CD4-positive, alpha-beta T cell treated with Interleukin-10 for 1 hour (primary cell): ENCODE data around the gene ZNF580.

Experiments used
- DNase-seq: peaks from one replicate; pipeline ENCODE4 v3.0.0-alpha.2; 2020

The ZNF580 gene

DNA sequence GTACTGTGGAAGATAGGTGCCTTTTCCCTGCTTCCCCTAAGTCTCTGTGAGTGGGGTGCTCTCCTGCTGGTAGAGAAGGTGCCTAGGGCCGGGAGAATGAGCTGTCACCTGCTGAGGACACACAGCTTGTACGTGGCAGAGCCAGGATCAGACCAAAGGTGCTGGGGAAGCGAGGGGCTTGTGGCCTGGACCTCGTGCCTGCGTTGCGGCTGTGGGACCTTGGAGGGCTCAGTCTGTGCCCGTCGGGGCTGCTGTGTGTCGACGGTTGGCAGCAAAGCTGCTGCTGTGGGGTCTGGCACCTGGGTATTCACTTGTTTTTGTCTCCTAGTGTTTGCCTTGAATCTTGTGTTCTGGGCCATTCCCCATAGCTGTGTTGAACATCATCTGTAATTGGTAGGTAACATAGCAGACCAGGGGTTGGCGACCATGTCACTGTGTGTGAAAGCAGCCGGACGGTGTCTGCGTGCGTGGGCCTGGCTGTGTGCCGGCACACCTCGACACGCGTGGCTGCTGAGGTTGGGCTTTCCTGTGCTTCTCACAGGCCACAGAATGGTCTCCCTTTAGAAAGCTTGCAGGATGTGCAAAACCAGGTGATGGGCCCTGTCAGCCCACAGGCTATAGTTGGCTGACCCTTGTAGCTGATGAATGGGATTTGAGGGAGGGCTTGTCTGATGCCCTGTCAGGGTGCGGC is 23.2 kb downstream of the ZNF580 start:
- DNase-seq = no peak

DNA sequence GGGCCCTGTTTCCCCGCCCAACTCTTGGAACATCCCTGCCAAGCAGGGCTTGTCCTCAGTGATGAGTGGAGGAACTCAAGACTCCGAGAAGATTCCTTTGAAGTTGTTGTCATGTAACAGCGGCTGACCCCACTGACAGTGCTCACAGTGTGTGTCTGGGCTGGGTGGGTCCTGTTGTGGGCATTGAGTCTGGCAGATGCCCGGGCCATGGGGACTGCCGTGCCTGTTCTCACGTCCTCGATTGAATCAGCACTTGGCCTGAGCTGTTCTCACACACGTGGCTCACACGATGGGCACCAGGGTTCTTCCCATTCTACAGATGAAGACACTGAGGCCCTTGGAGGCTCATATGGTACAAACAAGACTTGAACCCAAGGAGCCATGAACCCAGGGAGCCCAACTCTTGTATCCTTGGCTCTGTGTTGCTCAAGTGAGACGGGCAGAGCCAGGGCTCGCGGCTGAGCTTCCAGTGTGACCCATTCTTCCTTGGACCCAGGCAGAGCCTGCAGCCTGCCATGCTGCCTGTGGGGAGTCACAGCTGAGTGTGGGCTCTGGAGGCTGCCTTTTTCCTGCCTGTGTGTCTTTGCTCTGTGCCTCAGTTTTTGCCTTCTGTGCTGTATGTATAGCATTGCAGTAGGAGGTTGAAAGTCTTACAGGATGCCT is 25.7 kb downstream of the ZNF580 start:
- no peak for DNase-seq

DNA sequence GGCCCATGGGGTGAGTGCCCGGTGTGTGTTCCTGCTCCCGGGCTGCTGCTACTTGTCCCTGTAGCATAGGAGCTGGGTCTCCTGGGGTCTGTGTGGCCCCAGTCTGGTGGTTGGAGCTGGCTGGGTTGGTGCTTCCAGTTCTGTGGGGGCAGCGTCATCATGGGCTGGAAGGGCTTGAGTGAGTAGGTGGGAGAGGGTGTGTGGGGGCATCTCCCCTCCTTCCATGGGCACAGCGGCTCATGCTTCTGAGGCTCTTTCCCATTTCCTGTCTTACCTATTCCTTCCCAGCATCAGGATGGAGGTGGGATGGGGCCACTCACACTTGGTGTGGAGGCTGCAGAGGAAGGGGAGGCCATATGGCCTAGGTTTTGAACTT is 26.2 kb downstream of the ZNF580 start:
- DNase-seq = no peak

DNA sequence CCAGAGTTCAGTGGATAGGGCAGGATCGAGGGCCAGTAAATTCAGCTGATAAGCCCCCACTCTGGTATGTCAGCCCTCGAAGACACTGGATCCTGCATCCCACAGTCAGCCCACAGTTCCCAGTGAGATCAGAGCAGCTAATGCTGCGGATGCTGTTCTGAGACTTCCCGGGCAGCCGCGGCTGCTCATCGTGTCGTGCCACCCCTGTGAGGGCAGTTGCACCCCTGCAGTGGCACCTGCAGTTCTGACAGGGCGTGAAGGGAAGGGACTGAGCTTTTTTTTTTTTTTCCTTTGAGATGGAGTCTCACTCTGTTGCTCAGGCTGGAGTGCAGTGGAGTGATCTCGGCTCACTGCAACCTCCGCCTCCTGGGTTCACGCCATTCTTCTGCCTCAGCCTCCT is 26.7 kb downstream of the ZNF580 start:
- DNase-seq = no peak

DNA sequence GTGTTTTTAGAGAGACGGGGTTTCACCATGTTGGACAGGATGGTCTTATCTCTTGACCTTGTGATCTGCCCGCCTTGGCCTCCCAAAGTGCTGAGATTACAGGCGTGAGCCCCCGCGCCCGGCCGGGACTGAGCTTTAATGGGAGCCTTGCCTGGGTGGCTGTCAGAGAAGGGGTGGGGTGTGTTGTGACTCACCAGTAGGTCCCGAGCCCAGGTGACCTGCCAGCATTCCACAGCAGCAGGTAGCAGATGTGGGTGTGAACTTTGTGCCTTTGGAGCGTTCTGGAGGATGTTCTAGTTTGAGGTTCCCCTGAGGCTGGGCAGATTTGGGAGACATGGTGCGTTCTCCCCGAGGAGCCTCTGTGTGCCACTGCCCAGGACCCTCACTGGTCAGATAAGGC is 27.2 kb downstream of the ZNF580 start:
- no peak for DNase-seq

DNA sequence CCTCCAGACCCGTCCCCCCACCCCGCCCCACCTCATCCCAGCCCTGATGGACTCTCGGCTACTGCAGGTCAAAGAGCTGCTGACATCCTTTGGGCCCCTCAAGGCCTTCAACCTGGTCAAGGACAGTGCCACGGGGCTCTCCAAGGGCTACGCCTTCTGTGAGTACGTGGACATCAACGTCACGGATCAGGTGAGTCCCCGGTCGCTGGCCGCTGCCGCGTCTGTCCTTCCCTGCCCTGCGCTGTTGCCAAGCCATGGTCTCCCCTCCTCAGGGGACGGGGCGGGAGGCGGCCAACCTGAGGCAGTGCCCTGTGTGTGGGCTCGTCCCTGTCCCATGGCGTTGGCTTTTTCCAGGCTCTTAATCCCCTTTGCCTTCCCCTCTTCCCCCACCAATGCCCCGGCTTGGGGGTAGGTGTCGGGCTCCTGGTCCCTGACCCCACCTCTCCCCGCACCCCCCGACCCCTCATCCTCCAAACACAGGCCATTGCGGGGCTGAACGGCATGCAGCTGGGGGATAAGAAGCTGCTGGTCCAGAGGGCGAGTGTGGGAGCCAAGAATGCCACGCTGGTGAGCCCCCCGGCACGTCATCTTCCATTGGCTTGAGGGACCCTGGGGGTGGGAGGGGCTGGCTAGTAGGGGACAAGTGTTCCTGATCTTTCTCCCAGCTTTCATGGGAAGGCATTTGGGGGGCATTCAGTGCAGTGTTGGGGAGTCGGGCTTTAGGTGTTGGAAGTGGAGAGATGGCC is 28.0 kb downstream of the ZNF580 start:
- no peak for DNase-seq

DNA sequence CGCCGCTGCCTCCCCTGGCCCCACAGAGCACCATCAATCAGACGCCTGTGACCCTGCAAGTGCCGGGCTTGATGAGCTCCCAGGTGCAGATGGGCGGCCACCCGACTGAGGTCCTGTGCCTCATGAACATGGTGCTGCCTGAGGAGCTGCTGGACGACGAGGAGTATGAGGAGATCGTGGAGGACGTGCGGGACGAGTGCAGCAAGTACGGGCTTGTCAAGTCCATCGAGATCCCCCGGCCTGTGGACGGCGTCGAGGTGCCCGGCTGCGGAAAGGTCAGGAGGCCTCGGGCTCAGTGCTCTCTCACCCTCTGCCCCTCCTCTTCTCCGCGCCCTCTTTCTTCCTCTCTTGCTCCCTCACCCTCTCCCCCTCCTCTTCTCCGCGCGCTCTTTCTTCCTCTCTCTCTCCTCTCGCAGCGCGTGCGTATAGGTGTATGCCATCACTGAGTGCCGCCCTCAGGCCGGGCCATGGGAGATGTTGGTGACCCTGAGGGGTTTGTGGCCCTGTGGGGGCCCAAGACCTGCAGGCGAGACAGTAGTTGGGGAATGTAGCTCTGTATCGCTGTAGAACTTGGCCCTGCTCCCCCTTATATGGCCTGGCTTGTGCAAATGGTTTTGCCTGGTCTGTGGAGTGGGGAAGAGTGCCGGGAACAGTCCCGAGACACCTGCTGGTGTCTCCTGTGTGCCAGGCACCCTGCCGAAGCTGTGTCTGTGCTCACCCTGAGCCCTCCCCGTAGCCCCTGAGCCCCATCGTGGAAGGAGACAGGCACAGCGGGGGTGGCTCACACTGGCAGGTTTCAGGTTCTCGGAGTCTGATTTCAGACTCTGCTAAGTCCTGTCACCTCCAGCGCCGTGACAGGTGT is 28.8 kb downstream of the ZNF580 start:
- no peak for DNase-seq

DNA sequence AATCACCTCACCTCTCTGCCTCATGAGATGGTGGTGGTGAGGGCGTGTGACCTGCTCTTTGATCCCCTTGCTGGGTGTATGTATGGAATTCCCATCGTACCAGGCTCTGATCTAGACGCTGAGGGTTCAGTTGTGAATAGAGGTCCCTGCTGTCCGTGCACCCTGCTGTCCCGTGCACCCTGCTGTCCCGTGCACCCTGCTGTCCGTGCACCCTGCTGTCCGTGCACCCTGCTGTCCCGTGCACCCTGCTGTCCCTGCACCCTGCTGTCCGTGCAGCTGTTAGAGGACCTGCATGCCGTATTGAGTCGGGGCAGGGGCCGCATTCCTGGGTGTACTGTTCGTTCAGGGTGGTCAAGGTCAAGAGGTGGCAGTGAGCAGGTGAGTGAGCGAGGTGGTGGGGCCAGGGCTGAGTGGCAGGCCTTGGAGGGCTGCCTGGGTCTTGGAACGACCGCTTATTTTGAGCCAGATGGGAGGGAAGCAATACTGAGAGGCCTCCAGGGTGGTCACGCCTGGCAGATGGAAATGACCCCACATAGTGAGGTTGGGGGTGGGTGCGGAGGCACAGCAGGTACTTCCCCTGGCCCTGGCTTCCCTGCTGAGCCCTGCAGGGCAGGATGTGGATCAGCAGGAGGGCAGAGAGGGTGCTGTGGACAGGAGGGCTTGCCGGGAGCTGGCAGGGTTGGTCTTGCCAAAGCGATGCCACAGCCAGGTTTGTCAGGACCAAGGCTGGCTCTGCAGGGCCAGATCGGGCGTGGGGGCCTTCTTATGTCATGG is 29.7 kb downstream of the ZNF580 start:
- DNase-seq = no peak

DNA sequence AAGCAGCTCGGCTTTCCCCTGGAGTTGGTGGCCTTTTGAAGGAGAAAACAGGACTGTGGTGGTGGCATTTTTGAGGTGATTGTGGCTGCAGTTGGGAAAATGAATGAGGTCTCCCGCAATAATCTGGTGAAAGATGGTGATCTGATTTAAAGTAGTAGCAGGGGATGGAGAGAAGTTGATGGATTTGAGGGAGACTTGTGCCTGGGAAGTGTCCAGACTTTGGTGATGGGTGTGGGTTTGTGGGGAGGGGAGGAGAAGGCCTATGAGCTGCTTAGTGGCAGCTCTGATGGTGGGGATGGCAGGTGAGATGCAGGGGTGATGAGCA is 30.2 kb downstream of the ZNF580 start:
- DNase-seq = no peak

DNA sequence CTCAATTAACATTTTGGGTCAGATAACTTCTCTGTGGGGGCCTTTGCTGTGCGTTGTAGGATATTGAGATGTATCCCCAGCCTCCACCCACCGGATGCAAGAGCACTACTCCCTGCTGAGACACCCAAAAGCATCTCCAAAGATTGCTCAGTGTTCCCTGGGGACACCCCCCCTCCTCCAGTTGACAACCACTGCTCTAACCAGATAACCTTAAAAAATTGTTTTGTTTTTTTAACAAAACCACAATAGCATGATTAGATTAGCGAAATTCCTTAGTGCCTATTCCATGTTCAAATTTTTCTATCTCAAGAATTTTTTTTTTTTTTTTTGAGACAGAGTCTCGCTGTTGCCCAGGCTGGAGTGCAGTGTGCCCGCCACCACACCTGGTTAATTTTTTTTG is 31.6 kb downstream of the ZNF580 start:
- no peak for DNase-seq

DNA sequence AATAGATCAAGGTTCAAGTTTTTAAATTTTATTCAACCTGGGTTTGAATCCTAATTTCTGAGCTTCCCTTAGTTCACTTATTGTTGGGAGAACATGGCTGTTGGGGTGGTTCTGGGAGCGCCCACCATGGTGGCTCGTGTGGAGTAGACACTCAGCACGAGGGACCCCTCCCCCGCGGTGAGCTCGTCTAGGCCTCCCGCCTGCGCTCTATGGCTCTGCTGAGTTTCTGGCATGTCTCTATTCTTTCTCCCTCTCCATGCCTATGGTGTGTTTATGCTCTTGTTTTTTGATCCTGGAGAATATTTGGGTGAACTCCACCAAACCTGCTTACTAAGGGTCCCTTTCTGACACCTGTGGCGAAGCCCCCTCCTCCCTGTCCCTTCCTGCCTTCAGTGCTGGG is 32.7 kb downstream of the ZNF580 start:
- DNase-seq = no peak

DNA sequence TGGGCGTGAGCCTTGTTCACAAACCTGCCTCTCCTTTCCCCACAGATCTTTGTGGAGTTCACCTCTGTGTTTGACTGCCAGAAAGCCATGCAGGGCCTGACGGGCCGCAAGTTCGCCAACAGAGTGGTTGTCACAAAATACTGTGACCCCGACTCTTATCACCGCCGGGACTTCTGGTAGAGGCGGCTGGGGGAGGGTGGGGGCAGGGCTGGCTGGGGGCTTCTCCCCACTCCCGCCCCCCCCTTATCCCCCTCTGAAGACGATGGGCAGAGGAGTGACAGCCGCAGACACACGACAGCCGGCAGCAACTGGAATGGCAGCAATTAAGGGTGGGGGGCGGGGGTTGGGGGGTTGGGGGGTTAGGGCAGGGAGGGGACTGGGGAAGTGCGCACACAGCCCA is 33.1 kb downstream of the ZNF580 start:
- DNase-seq = no peak

DNA sequence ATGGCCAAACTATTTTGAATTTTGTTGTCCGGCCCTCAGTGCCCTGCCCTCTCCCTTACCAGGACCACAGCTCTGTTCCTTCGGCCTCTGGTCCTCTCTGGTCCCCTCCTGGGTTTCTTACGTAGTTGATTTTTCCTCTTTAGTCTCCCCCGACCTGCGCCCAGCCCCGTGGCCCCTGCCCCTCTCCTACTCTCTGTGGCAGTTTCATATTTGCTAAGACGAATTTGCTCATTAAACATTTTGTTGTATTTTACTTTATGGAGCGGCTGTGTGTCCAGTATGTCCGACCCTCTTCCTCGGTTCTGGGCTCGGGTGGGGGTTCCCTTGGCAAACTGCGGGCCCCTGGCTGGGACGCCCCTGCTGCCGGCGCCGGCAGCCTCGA is 33.6 kb downstream of the ZNF580 start:
- no peak for DNase-seq

DNA sequence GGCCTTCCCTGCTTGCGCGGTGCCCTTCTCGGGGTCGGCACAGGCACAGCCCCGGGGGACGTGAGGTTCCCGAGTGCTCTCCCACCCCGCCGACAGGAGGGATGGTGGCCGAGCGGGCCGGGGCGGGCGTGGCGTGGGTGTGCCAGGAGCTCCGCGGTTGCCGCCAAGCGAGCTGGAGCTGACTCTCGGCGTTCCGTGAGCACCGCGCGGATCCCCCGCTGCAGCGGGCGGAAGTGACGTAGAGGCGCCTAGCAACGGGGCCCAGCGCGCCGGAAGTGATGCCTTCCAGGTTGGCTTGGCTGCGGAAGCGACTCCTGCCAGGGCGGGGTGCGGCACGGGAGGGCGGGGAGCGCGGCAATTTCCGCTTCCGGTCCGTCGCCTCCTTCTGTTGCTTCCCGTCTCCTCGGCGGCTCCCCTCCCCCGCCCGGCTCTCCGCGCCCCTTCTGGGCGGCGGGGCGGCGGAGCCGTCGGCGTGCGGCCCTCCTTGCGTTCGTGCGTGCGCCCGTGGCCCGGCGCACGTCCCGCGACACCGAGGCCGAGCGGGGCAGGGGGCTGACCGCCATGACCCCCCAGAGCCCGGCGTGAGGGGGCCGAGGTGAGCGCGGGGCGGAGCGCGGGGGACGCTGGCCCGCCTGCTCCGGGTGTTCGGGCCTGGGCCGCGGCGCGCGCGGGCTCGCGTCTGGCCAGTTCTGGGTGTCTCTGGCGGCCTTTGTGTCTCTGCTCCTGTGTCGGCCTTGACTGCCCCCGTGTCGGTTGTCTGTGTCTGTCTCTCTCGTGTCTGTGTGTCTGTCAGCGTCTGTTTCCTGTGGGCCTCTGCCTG is 34.2 kb downstream of the ZNF580 start, which contains the start of gene EPN1:
Gene EPN1, plus strand, starts transcription at position 386 of the 820 bp plus-strand sequence. CDS start 3,402 bp downstream, outside the sequence.
- peak; percentile 98 for DNase-seq

DNA sequence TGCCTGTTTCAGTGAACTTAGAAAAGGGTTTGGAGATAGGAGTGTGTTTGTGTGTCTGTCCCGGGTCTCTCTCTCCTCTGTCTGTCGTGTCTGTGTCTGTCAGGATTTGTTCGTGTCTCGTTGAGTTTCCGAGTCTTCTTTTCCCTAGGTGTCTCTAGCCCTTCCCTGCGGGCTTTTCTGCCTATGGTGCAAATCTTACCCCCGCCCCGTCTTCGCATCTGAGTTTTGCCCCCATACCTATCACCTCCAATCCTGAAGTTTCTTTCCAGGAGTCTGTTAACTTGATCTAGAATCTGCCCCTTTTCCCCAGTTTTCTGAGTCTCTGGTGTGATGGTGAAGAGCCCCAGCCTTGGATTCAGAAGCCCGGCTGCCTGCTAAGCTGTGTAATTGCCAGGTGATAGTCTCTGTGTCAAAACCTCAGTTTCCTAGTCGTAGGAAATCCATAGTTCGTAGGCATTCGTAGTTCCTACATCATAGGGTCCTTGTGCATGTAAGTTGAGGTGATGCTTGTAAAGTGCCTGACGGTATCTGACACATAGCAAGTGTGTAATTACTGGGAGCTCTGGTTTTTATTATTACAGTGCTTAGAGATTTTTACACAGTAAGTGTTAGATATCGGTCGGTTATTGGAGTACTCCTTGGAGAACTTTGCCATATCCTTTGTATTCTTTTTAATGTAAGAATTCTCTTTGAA is 35.0 kb downstream of the ZNF580 start:
- DNase-seq = no peak

DNA sequence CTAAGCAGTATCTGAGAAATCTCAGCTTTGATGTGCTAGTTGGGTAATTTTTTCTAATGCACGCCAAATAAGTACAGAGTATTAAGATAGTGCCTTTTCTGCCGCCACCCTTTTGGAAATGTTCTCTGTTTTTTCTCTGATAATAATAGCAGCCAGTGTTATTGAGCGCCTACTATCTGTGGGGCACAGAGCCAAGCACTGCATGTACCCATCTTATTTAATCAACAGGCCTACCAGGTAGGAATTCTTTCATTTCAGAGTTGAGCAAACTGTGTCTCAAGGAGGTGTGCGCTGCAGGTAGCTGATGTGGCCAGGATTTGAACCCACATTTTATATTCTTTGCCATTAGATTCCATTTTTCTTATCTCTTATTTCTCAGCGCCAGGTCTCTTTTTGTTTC is 35.6 kb downstream of the ZNF580 start:
- DNase-seq = no peak

DNA sequence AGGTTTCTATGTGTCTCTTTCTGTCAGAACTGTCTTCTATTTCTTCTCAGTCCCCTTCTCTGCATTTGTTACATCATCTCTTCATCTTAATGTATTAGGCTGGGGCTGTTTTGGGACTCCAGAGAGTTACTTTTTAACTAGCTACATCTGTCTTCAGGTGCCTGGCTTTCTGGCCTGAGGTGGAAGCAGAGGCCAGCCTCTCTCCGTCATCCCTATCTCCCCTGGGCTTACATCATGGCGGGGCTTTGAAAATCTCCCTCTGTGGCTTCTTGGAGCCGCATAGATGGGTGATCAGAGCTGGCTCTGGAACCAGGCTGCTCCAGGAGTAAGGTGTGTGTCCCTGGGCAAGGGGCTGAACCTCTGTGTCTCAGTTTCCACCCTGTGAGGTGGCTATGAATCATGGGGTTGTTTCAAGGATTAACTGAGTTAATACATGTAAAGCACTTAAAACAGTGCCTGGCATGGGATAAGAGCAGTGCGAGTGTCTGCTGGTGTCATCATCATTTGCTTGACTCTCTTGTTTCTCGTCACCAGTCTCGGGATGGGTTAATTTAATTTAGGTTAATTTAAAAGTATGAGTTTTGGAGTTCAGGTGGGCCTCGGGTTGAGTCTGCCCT is 36.2 kb downstream of the ZNF580 start:
- no peak for DNase-seq

DNA sequence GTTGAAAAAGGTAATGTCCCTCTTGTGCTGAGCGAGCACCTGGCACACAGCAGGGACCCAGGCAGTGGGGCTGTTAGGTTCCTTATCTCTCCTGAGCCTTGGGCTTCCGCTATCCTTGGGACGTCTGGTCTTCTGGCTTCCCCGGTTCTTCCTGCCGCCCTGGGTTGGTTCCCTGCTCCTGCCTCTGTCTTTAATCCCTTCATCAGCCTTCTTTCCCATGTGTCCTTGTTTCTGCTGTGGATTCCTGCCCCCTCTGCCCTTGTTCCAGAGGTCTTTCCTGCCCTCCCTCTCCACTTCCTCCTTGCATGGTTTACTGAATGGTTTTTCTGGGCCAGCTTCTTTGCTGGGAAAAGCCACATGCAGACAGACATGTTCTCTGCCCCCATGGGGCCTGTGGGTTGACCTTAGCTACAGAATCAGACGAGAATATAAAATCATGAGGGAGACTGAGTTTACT is 36.8 kb downstream of the ZNF580 start:
- no peak for DNase-seq

DNA sequence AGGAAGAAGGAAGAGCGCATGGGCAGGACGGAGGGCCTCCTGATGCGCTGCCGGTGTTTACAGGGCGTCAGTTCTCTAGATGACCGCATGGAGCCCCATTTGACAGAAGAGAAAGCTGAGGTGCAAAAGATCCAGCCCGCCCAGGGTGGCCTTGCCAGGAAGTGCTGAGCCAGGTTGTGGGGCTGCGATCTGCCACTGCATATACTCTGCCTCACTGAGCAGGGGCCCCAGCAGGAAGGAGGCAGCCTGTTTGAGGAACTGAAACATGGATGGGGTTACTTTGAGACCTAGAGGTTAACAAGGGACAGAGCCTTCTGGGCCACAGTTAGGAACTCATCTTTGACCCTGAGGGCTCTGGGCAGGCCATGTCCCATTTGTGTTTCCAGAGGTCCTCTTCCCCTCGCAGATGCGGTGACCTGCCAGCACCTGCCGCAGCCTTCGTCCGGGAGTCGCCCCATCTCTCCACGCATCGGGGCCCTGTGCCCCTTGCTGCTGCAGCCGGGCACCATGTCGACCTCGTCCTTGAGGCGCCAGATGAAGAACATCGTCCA is 37.4 kb downstream of the ZNF580 start:
- DNase-seq = peak; percentile 32
